ENCODE measurements around the gene ERC2. TPM values are rescaled to one million over a fixed set of nuclear protein-coding genes. Genes with fewer than 3 reads are reported as not detected.

Gene ERC2
- polyA plus RNA-seq, 3 donors from 2014 or later: not detected

GRCh38 chr3:55545995-55546394 is 922.3 kb downstream of the ERC2 start:
- H3K27me3 Mint-ChIP-seq (ENCODE audit: low read depth in 3 of 3): peaks cover 0 to 4% (median 3%) of the 10 kb centered on the region in 3 donors
- no peak overlapping the region for H3K27ac Mint-ChIP-seq
- no peaks in the 10 kb centered on the region for H3K4me1 Mint-ChIP-seq
- H3K9me3 Mint-ChIP-seq: peaks cover 0 to 7% (median 0%) of the 10 kb centered on the region in 6 donors
- H3K4me3 Mint-ChIP-seq: no peak overlapping the region
- H3K36me3 Mint-ChIP-seq: no peaks in the 10 kb centered on the region
- no peak for DNase-seq

GRCh38 chr3:55544219-55544618 is 924.0 kb downstream of the ERC2 start:
- H3K27me3 Mint-ChIP-seq (ENCODE audit: low read depth in 3 of 3): peaks cover 0 to 4% (median 3%) of the 10 kb centered on the region in 3 donors
- H3K4me3 Mint-ChIP-seq: no peak overlapping the region
- H3K9me3 Mint-ChIP-seq: peaks cover 0 to 4% (median 0%) of the 10 kb centered on the region in 6 donors
- no peaks in the 10 kb centered on the region for H3K36me3 Mint-ChIP-seq
- no peak for DNase-seq
- H3K27ac Mint-ChIP-seq: no peak overlapping the region
- no peaks in the 10 kb centered on the region for H3K4me1 Mint-ChIP-seq

DNA sequence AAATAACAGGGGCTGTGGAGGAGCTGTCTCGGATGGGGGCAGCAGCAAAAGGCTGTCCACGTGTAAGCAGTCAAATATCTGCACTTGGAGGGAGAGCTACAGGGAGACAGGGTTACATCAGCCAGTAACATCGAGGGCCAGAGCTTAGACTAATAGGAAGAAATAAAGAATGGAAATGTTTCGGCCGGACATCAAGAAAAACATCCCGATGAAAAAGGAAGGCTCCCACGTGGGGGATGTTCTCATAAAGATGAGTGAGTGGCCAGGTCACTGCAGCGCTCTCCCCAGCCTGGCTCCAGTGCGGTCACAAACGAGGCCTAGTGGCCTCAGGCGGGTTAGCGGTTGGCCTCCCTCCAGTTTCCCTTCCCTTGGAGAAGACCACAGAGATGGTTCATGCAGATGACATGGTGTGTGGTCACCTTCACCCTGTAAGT is 925.1 kb downstream of the ERC2 start:
- DNase-seq: no peak
- no peaks in the 10 kb centered on the region for H3K4me1 Mint-ChIP-seq
- H3K4me3 Mint-ChIP-seq: no peak overlapping the region
- no peak overlapping the region for H3K27ac Mint-ChIP-seq
- peaks cover 0 to 4% (median 0%) of the 10 kb centered on the region in 6 donors for H3K9me3 Mint-ChIP-seq
- H3K36me3 Mint-ChIP-seq: no peaks in the 10 kb centered on the region
- peaks cover 0 to 4% (median 3%) of the 10 kb centered on the region in 3 donors for H3K27me3 Mint-ChIP-seq (ENCODE audit: low read depth in 3 of 3)

DNA sequence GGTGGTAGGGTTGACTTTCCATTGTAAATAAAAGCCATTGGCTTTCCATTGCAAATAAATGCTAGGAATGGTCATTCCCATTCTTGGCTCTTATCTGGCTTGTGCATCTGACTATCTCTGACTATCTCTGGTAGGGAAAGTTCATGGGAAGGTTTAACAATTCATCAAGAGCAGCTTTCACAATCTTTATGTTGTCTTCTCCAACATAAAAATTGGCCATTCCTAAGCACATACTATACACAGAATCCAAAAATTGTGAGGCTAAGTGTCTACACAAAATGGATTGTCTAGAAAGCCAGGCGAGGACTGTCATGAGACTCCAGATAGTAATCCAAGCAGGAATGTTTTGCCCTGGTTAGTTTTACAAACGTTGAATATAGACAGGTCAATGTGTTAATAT is 926.8 kb downstream of the ERC2 start:
- Mint-ChIP-seq H3K36me3 (no peaks in the 10 kb centered on the region), H3K27ac (no peak overlapping the region), H3K4me3 (no peak overlapping the region), H3K4me1 (no peaks in the 10 kb centered on the region), H3K9me3 (peaks cover 0 to 4% (median 0%) of the 10 kb centered on the region in 6 donors), H3K27me3 (ENCODE audit: low read depth in 3 of 3) (peaks cover 0 to 4% (median 3%) of the 10 kb centered on the region in 3 donors)
- no peak for DNase-seq

DNA sequence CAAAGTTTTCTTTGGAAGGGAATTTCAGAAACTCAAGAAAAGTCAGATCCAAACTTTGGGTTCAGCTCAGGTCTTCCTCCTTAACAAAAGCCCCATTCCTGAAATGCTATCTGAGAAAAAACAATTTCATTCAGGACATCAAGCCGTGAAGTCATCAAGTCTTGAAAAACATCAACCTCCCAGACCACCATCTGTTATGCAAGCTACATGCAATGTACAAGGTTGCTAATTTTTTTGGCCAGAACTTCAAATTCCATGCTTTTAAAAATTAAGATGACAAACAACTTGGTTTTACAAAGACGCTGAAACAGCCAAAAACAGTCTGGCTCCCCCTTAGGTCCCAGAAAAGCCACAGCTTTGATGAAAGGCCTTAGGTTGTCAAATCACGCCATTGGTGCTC is 927.3 kb downstream of the ERC2 start:
- DNase-seq: no peak
- H3K4me1 Mint-ChIP-seq: no peaks in the 10 kb centered on the region
- H3K9me3 Mint-ChIP-seq: peaks cover 0 to 4% (median 0%) of the 10 kb centered on the region in 6 donors
- H3K4me3 Mint-ChIP-seq: no peak overlapping the region
- no peaks in the 10 kb centered on the region for H3K36me3 Mint-ChIP-seq
- peaks cover 0 to 3% (median 1%) of the 10 kb centered on the region in 3 donors for H3K27me3 Mint-ChIP-seq (ENCODE audit: low read depth in 3 of 3)
- H3K27ac Mint-ChIP-seq: no peak overlapping the region

GRCh38 chr3:55540579-55540978 is 927.7 kb downstream of the ERC2 start:
- Mint-ChIP-seq H3K27ac (no peak overlapping the region), H3K4me1 (no peaks in the 10 kb centered on the region), H3K9me3 (peaks cover 0 to 4% (median 0%) of the 10 kb centered on the region in 6 donors), H3K36me3 (no peaks in the 10 kb centered on the region), H3K4me3 (no peak overlapping the region), H3K27me3 (ENCODE audit: low read depth in 3 of 3) (peaks cover under 1 to 3% (median 1%) of the 10 kb centered on the region in 3 donors)
- no peak for DNase-seq

DNA sequence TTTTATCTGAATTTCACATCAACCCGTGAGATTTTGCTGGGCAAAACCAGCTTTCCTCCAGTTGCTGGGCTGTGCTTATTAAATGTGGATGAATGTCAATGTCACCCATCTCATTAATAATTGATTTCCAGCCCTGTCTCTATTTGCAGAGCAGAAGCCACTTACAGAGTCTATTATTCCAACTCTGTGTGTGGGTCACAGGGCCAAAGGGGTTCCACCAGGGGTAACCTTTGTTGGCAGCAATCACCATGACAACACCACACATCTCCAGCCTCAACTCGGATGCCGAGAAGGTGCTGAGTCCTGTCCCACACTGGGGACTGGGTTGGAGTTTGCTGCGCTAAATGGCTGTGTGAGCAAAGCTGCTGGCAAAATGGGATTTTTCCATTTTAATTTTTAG is 930.1 kb downstream of the ERC2 start:
- Mint-ChIP-seq H3K27ac (no peak overlapping the region), H3K36me3 (no peaks in the 10 kb centered on the region), H3K4me1 (no peaks in the 10 kb centered on the region), H3K9me3 (peaks cover 0 to 7% (median 0%) of the 10 kb centered on the region in 6 donors), H3K27me3 (ENCODE audit: low read depth in 3 of 3) (peaks cover 0 to 1% (median 0%) of the 10 kb centered on the region in 3 donors), H3K4me3 (no peak overlapping the region)
- DNase-seq: no peak

DNA sequence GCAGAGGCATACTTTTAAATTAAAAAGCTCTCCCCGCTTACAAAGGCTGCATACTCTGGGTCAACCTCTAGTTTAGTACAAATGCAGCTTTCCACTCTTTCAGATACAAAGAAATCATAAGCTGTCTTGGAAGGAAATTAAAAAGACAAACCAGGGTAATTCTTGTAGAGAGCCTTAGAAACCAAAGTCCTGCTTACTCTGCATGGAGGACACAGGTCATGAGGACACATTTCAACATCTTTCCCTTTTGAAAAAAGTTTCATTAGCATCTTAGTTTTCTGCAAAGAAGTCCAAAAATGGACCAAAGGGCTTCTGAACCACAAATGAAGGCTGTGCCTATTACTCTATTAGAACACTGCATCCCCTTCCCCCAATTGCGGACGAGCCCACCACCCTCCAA is 930.7 kb downstream of the ERC2 start:
- no peak for DNase-seq
- no peak overlapping the region for H3K4me3 Mint-ChIP-seq
- H3K4me1 Mint-ChIP-seq: no peaks in the 10 kb centered on the region
- H3K27ac Mint-ChIP-seq: no peak overlapping the region
- H3K36me3 Mint-ChIP-seq: no peaks in the 10 kb centered on the region
- peaks cover 0 to 2% (median 1%) of the 10 kb centered on the region in 3 donors for H3K27me3 Mint-ChIP-seq (ENCODE audit: low read depth in 3 of 3)
- H3K9me3 Mint-ChIP-seq: peaks cover 0 to 7% (median 0%) of the 10 kb centered on the region in 6 donors

- H3K9me3 Mint-ChIP-seq: peaks cover 0 to 5% (median 0%) of the 10 kb centered on the region in 6 donors
- no peaks in the 10 kb centered on the region for H3K36me3 Mint-ChIP-seq
- H3K27ac Mint-ChIP-seq: no peak overlapping the region
These were observed 931.1 kb downstream of the ERC2 start for GRCh38 chr3:55537129-55537528.

DNA sequence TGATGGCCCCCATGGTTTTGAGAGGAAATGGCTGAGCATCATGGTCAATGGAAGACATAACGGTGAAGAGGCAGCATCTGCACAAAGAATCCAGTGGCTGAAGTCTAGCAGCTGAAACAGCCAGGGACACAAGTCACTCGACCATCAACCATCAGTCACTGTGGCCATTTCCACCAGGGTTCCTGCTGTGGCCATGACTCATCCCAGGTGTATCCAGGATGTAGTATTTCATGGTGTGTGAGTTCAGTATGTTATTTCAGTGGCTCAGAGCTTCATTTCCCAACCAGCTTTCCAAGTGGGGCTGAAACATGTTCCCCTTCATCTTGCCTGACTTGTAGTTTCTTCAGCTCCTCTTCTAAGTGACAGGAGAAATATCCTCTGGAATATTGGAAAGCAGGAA is 933.4 kb downstream of the ERC2 start:
- H3K27ac Mint-ChIP-seq: no peak overlapping the region
- H3K27me3 Mint-ChIP-seq (ENCODE audit: low read depth in 3 of 3): peaks cover 0 to 2% (median 1%) of the 10 kb centered on the region in 3 donors
- H3K9me3 Mint-ChIP-seq: peaks cover 0 to 5% (median 0%) of the 10 kb centered on the region in 6 donors
- H3K4me1 Mint-ChIP-seq: no peaks in the 10 kb centered on the region
- no peak overlapping the region for H3K4me3 Mint-ChIP-seq
- H3K36me3 Mint-ChIP-seq: no peaks in the 10 kb centered on the region
- no peak for DNase-seq

More at GRCh38 chr3:55537129-55537528, 931.1 kb downstream of the ERC2 start:
- H3K4me1 Mint-ChIP-seq: no peaks in the 10 kb centered on the region
- no peak for DNase-seq
- no peak overlapping the region for H3K4me3 Mint-ChIP-seq
- H3K27me3 Mint-ChIP-seq (ENCODE audit: low read depth in 3 of 3): peaks cover 0 to 2% (median 1%) of the 10 kb centered on the region in 3 donors

DNA sequence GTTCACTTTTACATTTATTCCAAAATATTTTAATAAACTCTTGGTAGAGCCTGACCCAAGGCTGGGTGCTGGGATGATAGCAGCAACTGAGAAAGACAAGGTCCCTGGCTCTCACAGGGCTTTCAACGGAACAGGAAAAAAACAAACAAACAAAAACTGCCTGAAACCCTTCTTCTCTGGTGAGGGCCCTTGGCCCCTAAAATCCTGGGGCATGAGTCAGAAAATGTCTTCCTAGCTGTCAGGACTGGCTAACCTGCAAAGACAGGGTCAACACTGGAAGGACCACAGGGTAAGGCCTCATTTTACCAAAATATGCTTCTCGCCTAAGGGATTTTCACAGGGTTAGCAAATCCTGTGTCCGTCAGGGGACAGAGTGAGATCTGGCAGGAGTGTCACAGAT is 935.5 kb downstream of the ERC2 start:
- no peak for DNase-seq
- H3K36me3 Mint-ChIP-seq: no peaks in the 10 kb centered on the region
- peaks cover 0 to 2% (median 1%) of the 10 kb centered on the region in 3 donors for H3K27me3 Mint-ChIP-seq (ENCODE audit: low read depth in 3 of 3)
- H3K4me1 Mint-ChIP-seq: no peaks in the 10 kb centered on the region
- no peak overlapping the region for H3K27ac Mint-ChIP-seq
- no peak overlapping the region for H3K4me3 Mint-ChIP-seq
- H3K9me3 Mint-ChIP-seq: peaks cover 0 to 5% (median 0%) of the 10 kb centered on the region in 6 donors

DNA sequence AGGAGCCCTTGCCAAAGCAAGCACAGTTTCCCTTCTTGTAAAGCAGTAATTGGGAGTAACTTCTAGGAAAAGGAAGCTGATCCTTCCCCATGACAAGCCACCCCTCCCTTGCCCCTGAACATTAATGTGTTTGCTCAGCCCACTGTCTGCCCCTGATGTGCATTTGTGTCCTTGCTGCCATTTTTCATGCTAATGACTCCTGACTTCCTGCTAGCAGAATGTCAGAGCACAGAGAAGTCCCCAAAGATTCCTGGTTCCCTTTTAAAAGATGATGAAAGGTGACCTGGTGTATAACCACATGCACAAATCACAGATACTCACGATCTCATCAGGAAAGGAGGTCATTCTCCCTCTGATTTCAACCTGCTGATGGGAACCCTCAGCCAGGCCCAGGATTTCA is 936.9 kb downstream of the ERC2 start:
- Mint-ChIP-seq H3K4me1 (no peaks in the 10 kb centered on the region), H3K9me3 (peaks cover 0 to 9% (median 1%) of the 10 kb centered on the region in 6 donors), H3K27me3 (ENCODE audit: low read depth in 3 of 3) (peaks cover 1 to 2% (median 2%) of the 10 kb centered on the region in 3 donors), H3K36me3 (no peaks in the 10 kb centered on the region), H3K27ac (no peak overlapping the region), H3K4me3 (no peak overlapping the region)
- no peak for DNase-seq

DNA sequence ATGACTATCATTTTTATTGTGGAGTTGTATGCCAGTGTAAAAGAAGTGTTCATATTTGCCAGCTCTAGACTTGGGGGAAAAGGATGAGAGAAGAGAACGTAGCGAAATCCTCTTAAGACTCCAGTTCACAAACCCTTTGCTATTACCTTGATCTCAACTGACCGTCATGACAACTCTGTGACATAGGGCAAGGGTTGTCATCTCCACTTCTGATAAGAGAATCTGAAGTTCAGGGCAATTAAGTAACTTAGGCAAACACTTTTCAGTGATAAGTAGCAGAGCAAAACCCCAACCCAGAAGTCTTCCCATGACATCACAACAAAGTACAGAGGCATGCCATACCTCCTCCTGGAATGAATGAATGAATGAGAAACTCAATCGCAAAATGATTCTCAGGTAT is 940.9 kb downstream of the ERC2 start:
- Mint-ChIP-seq H3K27me3 (ENCODE audit: low read depth in 3 of 3) (peaks cover 0 to 8% (median 0%) of the 10 kb centered on the region in 3 donors), H3K9me3 (peaks cover 0 to 9% (median 4%) of the 10 kb centered on the region in 6 donors), H3K4me3 (no peak overlapping the region), H3K27ac (no peak overlapping the region), H3K36me3 (no peaks in the 10 kb centered on the region), H3K4me1 (no peaks in the 10 kb centered on the region)
- DNase-seq: no peak

DNA sequence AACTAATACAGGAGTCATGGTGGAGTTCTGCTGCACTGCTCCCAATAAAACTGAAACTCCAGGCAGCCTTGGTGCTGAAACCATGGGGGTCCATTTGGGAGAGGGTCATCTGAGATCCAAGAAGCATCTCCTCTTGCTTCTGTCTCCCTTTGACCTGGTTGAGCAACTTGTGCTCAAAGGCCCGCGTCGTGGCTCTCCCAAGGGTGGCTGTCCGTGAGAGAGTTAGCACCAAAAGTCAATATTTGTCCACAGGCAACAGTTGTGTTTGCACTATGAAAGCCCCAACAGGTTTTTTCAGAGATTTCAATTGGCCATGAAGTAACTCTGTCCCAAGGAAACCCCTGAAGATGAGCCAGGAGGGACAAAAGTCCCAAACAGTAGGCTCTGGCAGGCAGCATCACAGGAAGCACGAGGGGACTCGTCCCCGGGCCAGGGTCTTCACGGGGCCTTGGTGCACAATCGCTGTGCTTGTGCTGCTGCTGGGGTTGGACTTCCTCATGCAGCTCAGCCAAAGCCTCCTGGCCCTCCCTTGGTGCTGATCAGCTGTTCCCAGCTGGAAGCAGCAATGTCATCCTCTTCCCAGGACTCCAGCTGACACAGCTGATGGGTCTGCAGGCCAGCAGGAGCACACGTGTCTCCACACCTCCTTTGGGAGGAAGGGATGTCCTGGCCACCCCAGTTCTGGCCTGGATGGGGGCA is 941.8 kb downstream of the ERC2 start:
- Mint-ChIP-seq H3K27me3 (ENCODE audit: low read depth in 3 of 3) (peaks cover 0 to 8% (median 0%) of the 10 kb centered on the region in 3 donors), H3K27ac (no peak overlapping the region), H3K9me3 (peaks cover 0 to 9% (median 4%) of the 10 kb centered on the region in 6 donors), H3K36me3 (no peaks in the 10 kb centered on the region), H3K4me3 (no peak overlapping the region), H3K4me1 (no peaks in the 10 kb centered on the region)
- no peak for DNase-seq
